Activated CD8-positive, alpha-beta memory T cell treated with anti-CD3 and anti-CD28 coated beads, Interleukin-2, amount 50 U/mL, for 1 hour (primary cell): ENCODE measurements around the gene WDR7.

Experiments
- DNase-seq: peaks from one replicate; pipeline ENCODE4 v3.0.0-alpha.2; 2020; ENCODE audit errors: extremely low read depth

WDR7 gene

GRCh38 chr18:56650944-56651770, at the start of gene WDR7:
Gene WDR7, plus strand, starts transcription at chr18:56651359. Its CDS starts 21,157 bp downstream, at chr18:56672516.
- DNase-seq: peak; percentile 89

DNA sequence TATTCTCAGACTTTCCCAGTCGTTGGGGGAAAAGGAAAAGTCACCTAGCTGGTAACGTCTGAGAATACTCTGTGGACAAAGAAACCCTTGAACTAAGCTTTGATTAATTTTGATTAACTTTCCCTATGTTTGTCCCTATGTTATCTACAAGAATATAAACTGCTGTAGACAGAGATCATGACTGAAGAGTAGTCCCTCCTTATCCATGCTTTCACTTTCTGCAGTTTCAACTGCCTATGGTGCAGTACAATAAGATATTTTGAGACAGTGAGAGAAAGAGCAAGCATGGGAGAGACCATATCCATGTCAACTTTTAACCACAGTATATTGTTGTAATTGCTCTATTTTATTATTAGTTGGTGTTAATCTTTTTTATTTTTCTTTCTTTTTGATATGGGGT, 44.5 kb upstream of the WDR7 start:
- no peak for DNase-seq

- no peak for DNase-seq
Observed at GRCh38 chr18:56615738-56616520, 35.2 kb upstream of the WDR7 start.

DNA sequence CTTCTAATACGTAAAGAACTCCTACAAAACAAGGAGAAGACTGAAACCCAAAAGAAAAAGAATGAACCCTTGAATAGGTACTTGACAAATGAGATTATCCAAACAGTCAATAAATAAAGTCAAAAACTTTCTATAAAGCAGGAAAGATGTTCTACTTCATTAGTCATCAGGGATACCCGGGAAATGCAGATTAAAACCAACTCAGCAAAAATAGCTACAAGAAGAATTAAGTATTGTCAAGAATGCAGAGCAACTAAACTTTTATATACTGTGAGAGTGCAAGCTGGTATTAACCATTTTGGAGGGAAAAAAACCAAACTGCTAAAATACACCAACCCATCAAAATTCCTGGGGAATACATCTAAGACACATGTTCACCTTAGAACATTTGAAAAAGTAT, 23.2 kb upstream of the WDR7 start:
- no peak for DNase-seq

DNA sequence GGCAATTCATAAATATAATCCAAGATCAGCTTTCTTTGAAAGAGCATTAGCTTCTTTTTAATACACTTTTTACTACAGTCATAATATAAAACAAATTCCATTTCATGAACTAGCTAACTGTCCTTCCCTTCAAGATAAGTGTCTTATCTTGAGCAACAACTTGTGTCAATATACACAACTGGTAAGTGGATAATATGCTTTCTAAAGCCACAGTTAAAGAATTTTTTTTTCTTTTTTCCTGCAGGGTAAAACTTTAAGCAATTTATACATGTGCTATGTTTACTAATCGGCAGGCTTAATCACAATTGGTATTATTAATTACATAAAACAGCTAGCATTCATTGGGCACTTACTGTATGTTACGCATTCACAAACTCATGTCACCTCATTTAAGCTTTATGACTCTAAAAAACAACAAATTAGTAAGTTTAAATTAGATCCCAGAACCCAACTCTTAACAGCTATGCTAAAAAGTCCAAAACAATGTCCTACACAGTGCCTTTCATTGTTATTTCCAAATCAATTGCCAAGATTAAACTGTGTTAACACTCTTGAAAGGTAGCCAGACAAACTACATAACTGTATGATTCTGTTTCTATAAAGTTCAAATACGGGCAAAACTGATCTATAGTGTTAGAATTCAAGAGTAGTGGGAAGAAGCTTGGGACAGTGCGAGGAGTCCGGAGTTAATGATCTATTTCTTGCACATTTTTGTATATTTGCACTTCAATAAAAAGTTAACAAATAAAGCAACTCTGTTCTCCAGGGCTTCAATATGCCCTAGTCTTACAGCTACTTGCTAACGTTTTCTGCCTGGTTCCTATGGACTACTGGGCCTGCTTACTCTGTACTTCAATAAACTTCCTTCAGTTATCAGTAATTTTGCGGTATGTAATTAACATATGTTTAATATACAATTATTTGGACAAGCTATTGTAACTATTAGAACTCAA, 18.8 kb upstream of the WDR7 start:
- no peak for DNase-seq

DNA sequence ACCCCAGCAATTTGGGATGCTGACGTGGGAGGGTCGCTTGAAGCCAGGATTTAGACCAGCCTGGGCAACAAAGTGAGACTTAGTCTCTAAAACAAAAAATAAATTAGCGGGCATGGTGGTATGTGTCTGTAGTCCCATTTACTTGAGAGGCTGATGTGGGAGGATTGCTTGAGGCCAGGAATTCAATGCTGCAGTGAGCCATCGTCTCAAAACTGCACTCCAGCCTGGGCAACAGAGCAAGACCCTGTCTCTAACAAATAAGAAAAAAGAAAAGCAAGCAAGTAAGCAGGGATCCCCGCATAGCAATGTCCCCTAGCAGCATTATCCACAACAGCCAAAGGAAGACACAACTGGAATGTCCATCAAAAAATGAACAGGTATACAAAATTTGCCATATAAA, 16.2 kb upstream of the WDR7 start:
- DNase-seq: no peak

DNA sequence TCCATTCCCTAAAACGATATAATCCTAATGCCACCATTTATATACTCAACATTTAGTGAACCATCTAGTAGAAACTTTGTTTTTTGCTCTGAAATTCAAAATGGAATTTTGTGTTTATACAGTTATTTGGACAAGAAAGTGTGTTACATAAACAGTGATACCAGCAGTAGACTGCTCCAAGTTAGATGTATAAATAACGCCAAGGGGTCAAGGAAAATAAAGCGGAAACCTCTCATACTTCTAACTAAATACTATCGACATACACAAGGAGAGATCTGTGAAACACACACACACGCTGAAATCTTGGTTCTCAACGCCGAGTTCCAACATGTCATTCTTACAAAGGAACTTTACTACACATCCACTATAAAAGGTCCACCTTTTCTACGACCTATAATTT, 14.0 kb upstream of the WDR7 start:
- DNase-seq: no peak

- no peak for DNase-seq
Observed at GRCh38 chr18:56637711-56638231, 13.4 kb upstream of the WDR7 start.

GRCh38 chr18:56638232-56639103, 12.7 kb upstream of the WDR7 start, which contains the start of gene TXNL1:
Gene TXNL1, minus strand, starts transcription at chr18:56638592. Its CDS starts 152 bp downstream, at chr18:56638440.
- DNase-seq: peak; percentile 98

- DNase-seq: no peak
Observed at GRCh38 chr18:56639104-56639381, 12.1 kb upstream of the WDR7 start.

DNA sequence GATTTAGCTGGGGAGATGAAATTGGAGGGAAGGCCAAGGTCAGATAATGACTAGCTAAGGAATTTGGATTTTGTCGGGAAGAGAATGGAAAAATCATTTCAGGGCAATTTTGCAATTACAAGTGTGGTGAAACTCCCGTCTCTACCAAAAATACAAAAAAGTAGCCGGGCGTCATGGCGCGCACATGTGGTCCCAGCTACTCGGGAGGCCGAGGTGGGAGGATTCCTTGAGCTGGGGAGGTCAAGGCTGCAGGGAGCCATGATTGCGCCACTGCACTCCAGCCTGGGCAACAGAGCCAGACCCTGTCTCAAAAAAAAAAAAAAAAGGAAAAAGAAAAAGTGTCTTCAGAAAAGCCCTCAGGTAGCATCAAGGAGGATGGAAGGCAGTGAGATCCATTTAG, 11.6 kb upstream of the WDR7 start:
- no peak for DNase-seq

GRCh38 chr18:56641714-56642337, 9.3 kb upstream of the WDR7 start:
- no peak for DNase-seq

GRCh38 chr18:56643381-56643780, 7.8 kb upstream of the WDR7 start:
- DNase-seq: no peak

DNA sequence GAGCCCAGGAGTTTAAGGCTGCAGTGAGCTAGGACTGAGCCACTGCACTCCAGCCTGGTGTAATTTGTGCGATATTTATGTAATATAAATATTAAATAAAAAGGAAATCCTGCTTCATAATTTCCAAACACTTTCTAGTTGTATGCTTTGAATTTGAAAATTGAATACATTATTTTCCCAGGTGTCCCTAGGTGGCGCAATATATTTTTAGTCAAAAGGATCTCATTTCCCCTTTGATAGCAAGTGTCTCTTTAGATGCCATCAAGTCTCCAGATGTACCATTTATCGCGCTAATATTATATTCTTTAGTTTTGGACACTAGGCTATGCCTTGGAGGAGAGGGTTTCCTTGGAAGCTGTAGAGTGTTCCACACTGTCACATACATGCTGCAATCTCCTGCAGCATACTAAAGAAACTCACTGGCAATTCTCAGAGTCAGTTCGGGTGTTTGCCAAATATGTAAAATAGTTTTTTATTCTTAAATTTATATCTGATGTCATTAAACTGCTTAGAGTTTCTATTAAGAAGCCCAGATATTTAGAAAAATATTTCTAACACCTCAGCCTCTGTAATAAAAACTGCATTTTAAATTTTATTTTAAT, 5.6 kb upstream of the WDR7 start:
- no peak for DNase-seq

GRCh38 chr18:56647071-56647470, 4.1 kb upstream of the WDR7 start:
- no peak for DNase-seq

DNA sequence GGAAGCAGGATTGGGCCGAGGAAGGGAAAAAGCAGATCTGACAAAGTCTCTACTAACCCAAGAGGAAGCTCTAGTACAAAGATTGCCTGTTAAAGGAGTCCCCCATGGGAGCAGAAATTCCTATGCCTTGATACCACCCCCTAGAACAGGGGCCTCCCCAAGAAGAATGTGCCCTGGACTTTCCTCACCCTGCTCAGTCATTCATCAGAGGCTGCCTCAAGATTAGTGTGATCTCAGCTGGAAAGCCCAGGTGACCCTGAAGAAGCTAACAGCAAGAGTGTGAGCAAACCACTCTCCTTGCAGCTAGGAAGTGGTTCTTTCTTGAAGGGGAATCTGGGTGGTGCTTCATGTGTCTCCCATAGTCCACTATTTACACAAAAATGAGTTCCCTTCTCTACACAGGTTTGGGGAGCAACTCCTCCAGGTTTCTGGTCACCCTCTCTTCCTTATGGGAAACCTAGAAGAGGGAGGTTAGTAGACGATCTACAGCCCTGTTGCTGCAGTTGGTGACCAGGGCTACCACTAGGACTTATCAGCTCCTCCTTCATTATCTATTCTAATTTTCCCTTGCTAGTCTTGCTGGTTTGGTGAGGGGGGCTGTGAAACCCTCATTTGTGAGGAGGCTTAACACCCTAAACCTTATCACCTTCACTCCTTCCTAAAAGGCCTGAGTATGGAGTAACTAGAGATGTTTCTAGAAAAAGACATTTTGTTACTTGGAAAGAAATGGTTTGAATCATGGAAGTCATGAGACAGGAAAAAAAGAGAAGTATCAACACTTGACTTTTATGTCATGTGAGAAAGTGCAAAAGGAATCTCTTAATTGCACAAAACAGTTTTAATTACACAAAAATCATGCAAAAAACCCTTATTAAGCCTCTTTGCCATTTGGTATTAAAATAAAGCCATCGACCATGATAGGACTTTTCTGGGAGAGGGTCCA, 2.9 kb upstream of the WDR7 start:
- no peak for DNase-seq

DNA sequence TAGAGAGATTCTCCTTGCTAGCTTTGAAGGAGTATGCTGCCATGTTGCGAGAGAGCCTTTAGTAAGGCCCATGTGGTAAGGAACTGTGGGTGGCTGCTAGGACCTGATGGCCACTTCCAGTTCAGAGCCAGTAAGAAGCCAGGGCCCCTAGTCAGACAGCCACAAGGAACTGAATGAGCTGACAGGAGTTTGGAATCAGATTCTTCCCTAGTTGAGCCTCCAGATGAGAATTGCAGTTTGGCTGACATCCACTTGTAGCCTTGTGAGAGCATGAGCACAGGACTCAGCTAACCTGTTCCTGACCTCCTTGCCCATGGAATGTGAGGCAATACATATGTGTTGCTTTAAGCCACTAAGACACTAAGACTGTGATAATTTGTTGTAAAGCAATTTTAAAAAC, 1.2 kb upstream of the WDR7 start:
- no peak for DNase-seq

GRCh38 chr18:56651771-56652092, 573 bp downstream of the WDR7 start:
- no peak for DNase-seq

DNA sequence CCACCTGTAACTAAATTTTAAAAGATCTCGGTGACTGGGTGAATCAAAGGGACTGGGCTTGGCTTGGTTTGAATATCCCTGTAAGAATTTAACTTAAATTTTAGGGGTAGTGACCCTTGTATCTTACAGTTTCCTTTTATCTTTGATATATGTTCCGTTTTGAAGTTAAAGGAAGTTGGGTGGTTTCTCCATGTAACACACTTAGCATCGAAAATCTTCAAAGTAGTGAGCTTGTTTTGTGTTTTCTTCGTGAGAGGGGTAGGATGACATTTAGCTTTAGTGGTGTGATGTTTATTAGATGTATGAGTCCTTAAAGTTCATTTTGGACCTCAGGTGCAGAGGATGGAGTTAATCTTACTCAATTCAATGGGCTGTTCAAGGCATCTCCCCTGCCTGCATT, 1.6 kb downstream of the WDR7 start:
- DNase-seq: no peak
